ENCODE results near the gene ZACN.

DNA sequence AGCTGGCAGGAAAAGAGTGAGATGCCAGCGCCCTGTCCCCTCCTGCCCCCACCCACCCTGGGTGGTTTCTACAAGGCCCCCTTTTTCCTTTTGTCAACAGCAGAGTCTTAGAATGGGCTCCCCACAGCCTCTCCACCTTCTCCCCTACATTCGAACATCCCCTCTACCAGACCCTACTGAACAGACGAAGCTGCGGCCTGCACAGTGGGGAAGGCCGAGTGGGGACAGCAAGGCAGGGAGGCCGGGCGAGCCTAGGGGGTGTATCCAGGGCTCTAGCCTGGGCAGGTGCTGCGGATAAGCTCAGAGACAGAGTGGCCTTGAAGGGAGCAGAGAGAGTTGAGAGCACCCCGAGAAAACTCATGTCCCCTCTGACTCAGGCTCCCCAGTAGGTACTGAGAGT, 7.4 kb downstream of the ZACN start:
- TF ChIP-seq TAF1 (IDR thresholded peaks at IDR 0.05; ENCODE audit: borderline replicate concordance, low read depth, low read length) = no peak
- no peak for TF ChIP-seq POLR2A (IDR thresholded peaks at IDR 0.05; ENCODE audit: low read depth, low read length)
